GM23248 (cell line): ENCODE measurements around the gene RNF144B.

Experiments used
- EZH2 ChIP-seq: fragments of 200-600 bp; sonication (generic); IDR thresholded peaks from 2 replicates; pipeline ENCODE4 v1.6.1; 2018; ENCODE audit warnings: antibody characterized with exemption, mild to moderate bottlenecking; ENCODE audit not compliant: insufficient read depth, poor library complexity, severe bottlenecking
- EZH2phosphoT487 ChIP-seq: fragments of 200-600 bp; sonication (generic); IDR thresholded peaks from 2 replicates; pipeline ENCODE4 v1.6.1; 2018; ENCODE audit warnings: antibody characterized with exemption, moderate library complexity, mild to moderate bottlenecking, low read depth; ENCODE audit not compliant: insufficient read depth

DNA sequence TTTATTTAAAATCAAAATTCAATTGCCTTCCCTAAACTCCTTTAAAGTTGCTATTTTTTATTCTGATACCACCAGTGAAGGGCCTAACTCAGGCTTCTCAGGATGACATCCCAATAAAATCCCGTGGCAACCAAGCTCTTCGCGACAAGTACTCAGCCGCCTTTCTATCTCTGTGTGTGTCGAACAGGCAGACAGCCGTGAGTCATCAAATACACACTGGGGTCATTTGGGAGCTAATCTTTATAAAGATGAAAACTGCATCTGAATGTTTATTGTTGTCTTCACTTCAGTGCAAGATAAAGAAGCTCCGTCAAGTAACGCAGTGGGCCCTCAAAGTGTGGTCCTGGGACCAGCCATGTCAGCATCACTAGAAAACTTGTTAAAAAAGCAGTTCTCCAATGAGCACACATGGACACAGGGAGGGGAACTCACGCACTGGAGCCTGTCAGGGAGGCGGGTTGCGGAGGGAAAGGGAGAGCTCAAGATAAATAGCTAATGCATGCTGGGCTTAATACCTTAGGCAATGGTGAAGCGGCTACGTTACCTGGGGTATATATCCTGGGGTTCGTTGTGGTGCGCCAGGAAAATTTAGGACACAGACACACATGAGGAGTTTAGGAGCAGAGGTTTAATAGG is 119.3 kb downstream of the RNF144B start:
- TF ChIP-seq EZH2 (no peak), EZH2phosphoT487 (no peak)
